K562 (cell line): ENCODE data around the gene ACKR3. TPM values are rescaled to one million over a fixed set of nuclear protein-coding genes. Genes with fewer than 3 reads are reported as not detected.

Source experiments
- ATAC-seq: fragments of 200-7000 bp; cut with Tn5 transposase; 3 replicates; pipeline ENCODE4 v1.9.1; 2020; ENCODE audit warnings: moderate library complexity
- BruUV-seq: library from RNA; stranded (reverse); fragments of 400-500 nt; replicated peaks from 2 replicates; lab custom pipeline; 2021; lab: Mats Ljungman, UMichigan
- CTCF ChIA-PET: fragments of 300-600 bp; formaldehyde crosslinking; extraction: SDS; loops from one replicate; lab custom pipeline; 2021; ENCODE audit warnings: low intra/inter-chr PET ratio; lab: Yijun Ruan, JAX
- POLR2A ChIA-PET: fragments of 300-600, 350-650 bp; sonication (Branson Sonifier 250); formaldehyde crosslinking; extraction: SDS; loops from one replicate; lab custom pipeline; 2021; ENCODE audit warnings: antibody characterized with exemption, inconsistent platforms; lab: Yijun Ruan, JAX
- DNase-seq, 4 experiments: peaks; one replicate each; pipeline versions ENCODE4 v3.0.0 to v3.0.0-alpha.2; 2011 to 2018; ENCODE audit warnings: low spot score in 3 of 4, mixed read lengths in 3 of 4; ENCODE audit errors: extremely low read depth in 1 of 4
- FAIRE-seq: peaks from 2 replicates; lab custom pipeline; 2011; peaks lifted over from hg19 to GRCh38; lab: Jason Lieb, UNC
- H2AFZ ChIP-seq: 2 replicates; pipeline ENCODE4 v1.6.0; 2011; ENCODE audit warnings: low read depth, low read length, control low read depth, inconsistent platforms
- H3K27ac ChIP-seq: fragments of 200-600 bp; 3 replicates; pipeline ENCODE4 v1.8.0; 2011; ENCODE audit warnings: low read depth, mild to moderate bottlenecking, control low read depth, inconsistent platforms, low read length, moderate library complexity, mixed read lengths; ENCODE audit errors: extremely low read depth
- H3K27me3 ChIP-seq, 2 experiments: fragments of 300-600 bp in 1 of 2; 2 replicates in 1 of 2; 3 replicates in 1 of 2; pipeline versions ENCODE4 v1.6.0 to v1.8.0; 2011; ENCODE audit warnings: inconsistent platforms in 2 of 2, low read length in 2 of 2, mild to moderate bottlenecking in 1 of 2, mixed read lengths in 1 of 2, moderate library complexity in 1 of 2; ENCODE audit not compliant: control insufficient read depth in 2 of 2, insufficient read depth in 2 of 2
- H3K36me3 ChIP-seq: fragments of 300-600 bp; 3 replicates; pipeline ENCODE4 v1.8.0; 2011; ENCODE audit warnings: mild to moderate bottlenecking, low read length, inconsistent platforms; ENCODE audit not compliant: control insufficient read depth, insufficient read depth
- H3K4me1 ChIP-seq, 2 experiments: fragments of 200-600 bp in 1 of 2; replicated peaks in 1 of 2; 2 replicates in 1 of 2; 3 replicates in 1 of 2; pipeline versions ENCODE4 v1.5.1 to v1.8.0; 2011; ENCODE audit warnings: inconsistent platforms in 2 of 2, low read length in 2 of 2, mild to moderate bottlenecking in 1 of 2, mixed read lengths in 1 of 2, moderate library complexity in 1 of 2; ENCODE audit not compliant: control insufficient read depth in 2 of 2, insufficient read depth in 2 of 2
- H3K4me2 ChIP-seq: 2 replicates; pipeline ENCODE4 v1.6.1; 2011; ENCODE audit warnings: low read length, control low read depth, inconsistent platforms, mixed read lengths; ENCODE audit not compliant: insufficient read depth
- H3K4me3 ChIP-seq: fragments of 200-600 bp; sonication (generic), shearing (Covaris generic); 2 replicates; pipeline ENCODE4 v1.5.1; 2016; ENCODE audit warnings: control low read depth, inconsistent platforms
- H3K79me2 ChIP-seq: fragments of 200-600 bp; 3 replicates; pipeline ENCODE4 v1.8.0; 2011; ENCODE audit warnings: low read length, inconsistent platforms; ENCODE audit not compliant: control insufficient read depth, insufficient read depth
- H3K9ac ChIP-seq, 2 experiments: 2 replicates each; pipeline versions ENCODE4 v1.6.0 to v1.6.1; 2011; ENCODE audit warnings: low read depth in 2 of 2, low read length in 2 of 2, control low read depth in 1 of 2, inconsistent platforms in 1 of 2, mild to moderate bottlenecking in 1 of 2, mixed read lengths in 1 of 2; ENCODE audit not compliant: insufficient read depth in 1 of 2
- H3K9me1 ChIP-seq: one replicate; pipeline ENCODE4 v1.6.0; 2011; ENCODE audit warnings: inconsistent platforms, mild to moderate bottlenecking, low read length, moderate library complexity; ENCODE audit not compliant: control insufficient read depth, insufficient read depth
- H3K9me3 ChIP-seq: replicated peaks from 2 replicates; pipeline ENCODE4 v1.5.1; 2011; ENCODE audit warnings: low read depth, low read length, inconsistent platforms; ENCODE audit not compliant: control insufficient read depth, insufficient read depth
- H4K20me1 ChIP-seq: replicated peaks from 2 replicates; pipeline ENCODE4 v1.6.1; 2011; ENCODE audit warnings: low read length, inconsistent platforms, mixed read lengths; ENCODE audit not compliant: control insufficient read depth, insufficient read depth
- FOS ChIP-seq: IDR thresholded peaks from 3 replicates; pipeline ENCODE4 v1.6.1; 2011; ENCODE audit not compliant: insufficient read length; ENCODE audit errors: extremely low read depth
- GABPA ChIP-seq: fragments of 200-800 bp; sonication (Bioruptor generic); conservative IDR thresholded peaks from 2 replicates; pipeline ENCODE4 v1.6.1; 2016; ENCODE audit warnings: low read depth, missing genetic modification characterization, missing compliant biosample characterization
- HNRNPUL1 ChIP-seq: fragments of 200-400 bp; formaldehyde crosslinking; IDR thresholded peaks from 2 replicates; pipeline ENCODE4 v1.6.1; 2017; ENCODE audit warnings: low read length
- LARP7 ChIP-seq: fragments of 450-650 bp; IDR thresholded peaks from 2 replicates; pipeline ENCODE4 v1.6.1; 2016
- NFXL1 ChIP-seq: fragments of 450-650 bp; formaldehyde crosslinking; IDR thresholded peaks from 2 replicates; pipeline ENCODE4 v1.4.0; 2021; ENCODE audit warnings: mild to moderate bottlenecking
- RB1 ChIP-seq: fragments of 450-650 bp; IDR thresholded peaks from 2 replicates; pipeline ENCODE4 v1.6.1; 2017; ENCODE audit warnings: low read depth, mild to moderate bottlenecking
- RBM17 ChIP-seq: fragments of 200-400 bp; formaldehyde crosslinking; IDR thresholded peaks from 2 replicates; pipeline ENCODE4 v1.6.1; 2017; ENCODE audit warnings: low read depth, mild to moderate bottlenecking, low read length, borderline replicate concordance
- RHOXF2B ChIP-seq: fragments of 250-450 bp; sonication (Bioruptor Pico); conservative IDR thresholded peaks from 2 replicates; pipeline ENCODE4 v1.5.1; 2021
- XRCC3 ChIP-seq: fragments of 450-650 bp; IDR thresholded peaks from 2 replicates; pipeline ENCODE4 v1.6.1; 2017; ENCODE audit warnings: mild to moderate bottlenecking, moderate library complexity
- ZNF12 ChIP-seq: sonication (generic); formaldehyde crosslinking; IDR thresholded peaks from 2 replicates; pipeline ENCODE4 v1.4.0; 2020; ENCODE audit warnings: mild to moderate bottlenecking, missing genetic modification reagents
- ZNF232 ChIP-seq: sonication (generic); formaldehyde crosslinking; IDR thresholded peaks from 2 replicates; pipeline ENCODE4 v1.8.0; 2022; ENCODE audit warnings: mild to moderate bottlenecking, missing genetic modification reagents
- ZNF354B ChIP-seq: fragments of 250-450 bp; sonication (Bioruptor Pico); IDR thresholded peaks from 2 replicates; pipeline ENCODE4 v1.4.0; 2020
- ZSCAN29 ChIP-seq: fragments of 450-650 bp; IDR thresholded peaks from 2 replicates; pipeline ENCODE4 v1.6.1; 2017
- WGBS: fragments of 100-300 bp; shearing (Covaris generic); methylation state at CpG from one replicate; pipeline ENCODE4 v1.1.6; 2016; ENCODE audit warnings: low coverage, mixed read lengths; ENCODE audit not compliant: insufficient coverage; ENCODE audit errors: missing lambda C conversion rate; 5-methylcytosine and 5-hydroxymethylcytosine counted together
- in situ Hi-C: fragments of 300-500 bp; cut with MboI; formaldehyde crosslinking; loops from 4 replicates; pipeline ENCODE4 v1.15.0; 2018; ENCODE audit warnings: inconsistent platforms, mixed read lengths
- intact Hi-C: fragments of 100-400 bp; cut with micrococcal nuclease; formaldehyde crosslinking; loops from 2 replicates; pipeline ENCODE4 v1.14.2; 2022
- polyA plus RNA-seq, 8 experiments: library from polyadenylated mRNA; depleted of rRNA in 4 of 8; stranded (reverse) in 5 of 8; unstranded in 3 of 8; fragments of >200 nt; fragmentation: Nextera tagmentation in 2 of 8; fragmentation: Illumina TruSeq in 1 of 8; extraction: Ambion mirVana in 2 of 8; extraction: Trizol in 1 of 8; gene quantifications; 2 replicates each; pipeline versions ENCODE4 v1.2.1 to v1.2.3, GENCODE V29; 2011 to 2014; ENCODE audit warnings: inconsistent platforms in 1 of 8, missing spikeins in 1 of 8
- total RNA-seq, 7 experiments: library from RNA; depleted of rRNA in 6 of 7; stranded (reverse); fragments of >200 nt in 6 of 7; fragmentation: Illumina TruSeq in 2 of 7; extraction: Trizol in 2 of 7; gene quantifications; 2 replicates each; pipeline versions ENCODE4 v1.2.1 to v1.2.3, GENCODE V29; 2011 to 2021; ENCODE audit warnings: low replicate concordance in 1 of 7
- TF ChIP-seq, protein P1 (sequence below): sonication (generic); formaldehyde crosslinking; IDR thresholded peaks from 2 replicates; pipeline ENCODE4 v1.8.1; 2022; ENCODE audit warnings: missing genetic modification reagents
- TF ChIP-seq, protein P2 (sequence below): fragments of 200-400 bp; formaldehyde crosslinking; IDR thresholded peaks from 2 replicates; pipeline ENCODE4 v1.6.1; 2017; ENCODE audit warnings: mild to moderate bottlenecking, low read depth, low read length, moderate library complexity
- TF ChIP-seq, protein P3 (sequence below): sonication (generic); formaldehyde crosslinking; IDR thresholded peaks from 2 replicates; pipeline ENCODE4 v1.8.1; 2023; ENCODE audit warnings: mild to moderate bottlenecking, missing genetic modification reagents
- TF ChIP-seq, protein P4 (sequence below): fragments of 450-650 bp; formaldehyde crosslinking; IDR thresholded peaks from 2 replicates; pipeline ENCODE4 v1.4.0; 2020; ENCODE audit warnings: mild to moderate bottlenecking, mixed read lengths

The ACKR3 gene
- total and polyA plus RNA-seq, 9 of the 15 experiments (the other 6 are each of a cell fraction or from before 2014, with no cell fraction given), result 0.07 TPM; not detected in 8

DNA sequence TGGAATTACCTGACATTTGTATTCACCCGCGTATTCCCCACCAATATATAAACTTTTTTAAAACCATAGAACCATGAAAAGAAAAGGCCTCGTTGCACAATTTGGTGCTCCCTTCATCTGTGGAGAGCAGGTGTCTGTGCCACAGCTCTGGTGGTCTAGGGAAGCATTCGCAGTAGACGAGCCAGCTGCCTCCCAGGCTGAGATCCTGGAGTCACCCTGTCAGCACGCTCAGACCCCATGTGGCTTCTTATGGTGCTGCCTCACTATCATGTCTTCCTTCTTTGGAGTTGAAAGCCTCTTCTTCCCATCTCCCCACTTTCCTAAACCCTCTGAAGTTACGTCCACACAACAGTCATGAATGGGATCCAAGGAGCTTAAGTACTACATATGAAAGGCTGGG, 38.4 kb upstream of the ACKR3 start:
- no peaks in the 10 kb centered on the region for H3K79me2 ChIP-seq
- no peaks in the 10 kb centered on the region for H3K9me3 ChIP-seq
- intact Hi-C loops (no loop called here), in situ Hi-C loops (no loop called here)
- FAIRE-seq, result no peak
- no TSS peak for BruUV-seq
- H3K9ac ChIP-seq, result no peak overlapping the region
- peaks cover 0 to 16% of the 10 kb centered on the region in 2 experiments; a peak in 2 of 5 replicates for H3K27me3 ChIP-seq
- no peak for TF ChIP-seq NFXL1 (CRISPR knock-in tag)
- TF ChIP-seq, protein P1, sequence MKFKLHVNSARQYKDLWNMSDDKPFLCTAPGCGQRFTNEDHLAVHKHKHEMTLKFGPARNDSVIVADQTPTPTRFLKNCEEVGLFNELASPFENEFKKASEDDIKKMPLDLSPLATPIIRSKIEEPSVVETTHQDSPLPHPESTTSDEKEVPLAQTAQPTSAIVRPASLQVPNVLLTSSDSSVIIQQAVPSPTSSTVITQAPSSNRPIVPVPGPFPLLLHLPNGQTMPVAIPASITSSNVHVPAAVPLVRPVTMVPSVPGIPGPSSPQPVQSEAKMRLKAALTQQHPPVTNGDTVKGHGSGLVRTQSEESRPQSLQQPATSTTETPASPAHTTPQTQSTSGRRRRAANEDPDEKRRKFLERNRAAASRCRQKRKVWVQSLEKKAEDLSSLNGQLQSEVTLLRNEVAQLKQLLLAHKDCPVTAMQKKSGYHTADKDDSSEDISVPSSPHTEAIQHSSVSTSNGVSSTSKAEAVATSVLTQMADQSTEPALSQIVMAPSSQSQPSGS (CRISPR knock-in tag), result no peak
- no peak for TF ChIP-seq RHOXF2B
- no peak for TF ChIP-seq ZSCAN29
- TF ChIP-seq, protein P2, sequence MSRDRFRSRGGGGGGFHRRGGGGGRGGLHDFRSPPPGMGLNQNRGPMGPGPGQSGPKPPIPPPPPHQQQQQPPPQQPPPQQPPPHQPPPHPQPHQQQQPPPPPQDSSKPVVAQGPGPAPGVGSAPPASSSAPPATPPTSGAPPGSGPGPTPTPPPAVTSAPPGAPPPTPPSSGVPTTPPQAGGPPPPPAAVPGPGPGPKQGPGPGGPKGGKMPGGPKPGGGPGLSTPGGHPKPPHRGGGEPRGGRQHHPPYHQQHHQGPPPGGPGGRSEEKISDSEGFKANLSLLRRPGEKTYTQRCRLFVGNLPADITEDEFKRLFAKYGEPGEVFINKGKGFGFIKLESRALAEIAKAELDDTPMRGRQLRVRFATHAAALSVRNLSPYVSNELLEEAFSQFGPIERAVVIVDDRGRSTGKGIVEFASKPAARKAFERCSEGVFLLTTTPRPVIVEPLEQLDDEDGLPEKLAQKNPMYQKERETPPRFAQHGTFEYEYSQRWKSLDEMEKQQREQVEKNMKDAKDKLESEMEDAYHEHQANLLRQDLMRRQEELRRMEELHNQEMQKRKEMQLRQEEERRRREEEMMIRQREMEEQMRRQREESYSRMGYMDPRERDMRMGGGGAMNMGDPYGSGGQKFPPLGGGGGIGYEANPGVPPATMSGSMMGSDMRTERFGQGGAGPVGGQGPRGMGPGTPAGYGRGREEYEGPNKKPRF, result no peak
- no peak for TF ChIP-seq RBM17
- TF ChIP-seq RB1, result no peak
- no peak for TF ChIP-seq ZNF354B (CRISPR knock-in tag)
- TF ChIP-seq, protein P3, sequence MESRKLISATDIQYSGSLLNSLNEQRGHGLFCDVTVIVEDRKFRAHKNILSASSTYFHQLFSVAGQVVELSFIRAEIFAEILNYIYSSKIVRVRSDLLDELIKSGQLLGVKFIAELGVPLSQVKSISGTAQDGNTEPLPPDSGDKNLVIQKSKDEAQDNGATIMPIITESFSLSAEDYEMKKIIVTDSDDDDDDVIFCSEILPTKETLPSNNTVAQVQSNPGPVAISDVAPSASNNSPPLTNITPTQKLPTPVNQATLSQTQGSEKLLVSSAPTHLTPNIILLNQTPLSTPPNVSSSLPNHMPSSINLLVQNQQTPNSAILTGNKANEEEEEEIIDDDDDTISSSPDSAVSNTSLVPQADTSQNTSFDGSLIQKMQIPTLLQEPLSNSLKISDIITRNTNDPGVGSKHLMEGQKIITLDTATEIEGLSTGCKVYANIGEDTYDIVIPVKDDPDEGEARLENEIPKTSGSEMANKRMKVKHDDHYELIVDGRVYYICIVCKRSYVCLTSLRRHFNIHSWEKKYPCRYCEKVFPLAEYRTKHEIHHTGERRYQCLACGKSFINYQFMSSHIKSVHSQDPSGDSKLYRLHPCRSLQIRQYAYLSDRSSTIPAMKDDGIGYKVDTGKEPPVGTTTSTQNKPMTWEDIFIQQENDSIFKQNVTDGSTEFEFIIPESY (CRISPR knock-in tag), result no peak
- no peak for TF ChIP-seq XRCC3
- no peak for TF ChIP-seq LARP7
- no peak for TF ChIP-seq HNRNPUL1
- TF ChIP-seq, protein P4, sequence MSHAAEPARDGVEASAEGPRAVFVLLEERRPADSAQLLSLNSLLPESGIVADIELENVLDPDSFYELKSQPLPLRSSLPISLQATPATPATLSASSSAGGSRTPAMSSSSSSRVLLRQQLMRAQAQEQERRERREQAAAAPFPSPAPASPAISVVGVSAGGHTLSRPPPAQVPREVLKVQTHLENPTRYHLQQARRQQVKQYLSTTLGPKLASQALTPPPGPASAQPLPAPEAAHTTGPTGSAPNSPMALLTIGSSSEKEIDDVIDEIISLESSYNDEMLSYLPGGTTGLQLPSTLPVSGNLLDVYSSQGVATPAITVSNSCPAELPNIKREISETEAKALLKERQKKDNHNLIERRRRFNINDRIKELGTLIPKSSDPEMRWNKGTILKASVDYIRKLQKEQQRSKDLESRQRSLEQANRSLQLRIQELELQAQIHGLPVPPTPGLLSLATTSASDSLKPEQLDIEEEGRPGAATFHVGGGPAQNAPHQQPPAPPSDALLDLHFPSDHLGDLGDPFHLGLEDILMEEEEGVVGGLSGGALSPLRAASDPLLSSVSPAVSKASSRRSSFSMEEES (CRISPR knock-in tag), result no peak
- TF ChIP-seq FOS, result no peak
- TF ChIP-seq ZNF232 (CRISPR knock-in tag), result no peak
- no peak for TF ChIP-seq ZNF12 (CRISPR knock-in tag)
- no peak for TF ChIP-seq GABPA (tag)
- H2AFZ ChIP-seq, result no peak overlapping the region
- ChIA-PET POLR2A (interaction anchor here (0.6 kb wide), 1 partner anchor 245 kb away, joined by 3 read pairs; no protein-coding TSS in a partner anchor), CTCF (no interaction called here)
- no peaks in the 10 kb centered on the region for H3K36me3 ChIP-seq
- H3K9me1 ChIP-seq, result no peaks in the 10 kb centered on the region
- H3K4me1 ChIP-seq, result no peaks in the 10 kb centered on the region
- H3K4me2 ChIP-seq, result no peak overlapping the region
- H3K27ac ChIP-seq, result no peak overlapping the region
- ATAC-seq, result no peak
- no peak overlapping the region for H3K4me3 ChIP-seq
- 0% methylated on average over 7 of the region's 7 CpGs for WGBS
- DNase-seq, result no peak
- H4K20me1 ChIP-seq, result no peaks in the 10 kb centered on the region
